HG02885 (cell line): ENCODE results near the gene NXPH4.

Source experiments
- ATAC-seq: cut with Tn5 transposase; IDR thresholded peaks from one replicate; pipeline ENCODE4 v1.9.1; 2021; ENCODE audit warnings: mild to moderate bottlenecking; ENCODE audit not compliant: unreplicated experiment, poor library complexity

The NXPH4 gene

GRCh38 chr12:57240066-57240921, 23.7 kb downstream of the NXPH4 start:
- ATAC-seq: no peak

GRCh38 chr12:57240926-57241401, 24.4 kb downstream of the NXPH4 start:
- no peak for ATAC-seq

- no peak for ATAC-seq
These were observed 25.1 kb downstream of the NXPH4 start for GRCh38 chr12:57241402-57242310.

- no peak for ATAC-seq
These were observed 25.7 kb downstream of the NXPH4 start for GRCh38 chr12:57242329-57242690.

- peak; percentile 29 for ATAC-seq
These were observed 26.3 kb downstream of the NXPH4 start for GRCh38 chr12:57242691-57243454.

GRCh38 chr12:57243521-57244311, 27.1 kb downstream of the NXPH4 start:
- no peak for ATAC-seq

GRCh38 chr12:57244312-57244696, 27.7 kb downstream of the NXPH4 start:
- no peak for ATAC-seq

- ATAC-seq: no peak
These were observed 30.4 kb downstream of the NXPH4 start for GRCh38 chr12:57247041-57247440.

- ATAC-seq: no peak
These were observed 32.5 kb downstream of the NXPH4 start for GRCh38 chr12:57248934-57249742.

GRCh38 chr12:57250541-57250940, 33.9 kb downstream of the NXPH4 start:
- no peak for ATAC-seq

GRCh38 chr12:57250956-57251355, 34.4 kb downstream of the NXPH4 start, which contains the start of gene STAC3:
Gene STAC3, minus strand, starts transcription at chr12:57251187. Its CDS starts 1,551 bp downstream, at chr12:57249636.
- ATAC-seq: no peak

GRCh38 chr12:57254506-57255280, 38.1 kb downstream of the NXPH4 start:
- ATAC-seq: no peak

- no peak for ATAC-seq
These were observed 39.3 kb downstream of the NXPH4 start for GRCh38 chr12:57255916-57256315.

- ATAC-seq: no peak
These were observed 42.7 kb downstream of the NXPH4 start for GRCh38 chr12:57258977-57259970.

- no peak for ATAC-seq
These were observed 43.8 kb downstream of the NXPH4 start for GRCh38 chr12:57260366-57260765.

GRCh38 chr12:57261428-57261865, 44.9 kb downstream of the NXPH4 start:
- no peak for ATAC-seq
